AG04449 (cell line): ENCODE data around the gene ELOB.

ENCODE experiments used
- CTCF ChIA-PET: fragments of 350-600 bp; formaldehyde crosslinking; extraction: SDS; loops from one replicate; lab custom pipeline; 2021; ENCODE audit warnings: antibody characterized with exemption; lab: Yijun Ruan, JAX
- POLR2A ChIA-PET: fragments of 400-600, 350-600 bp; formaldehyde crosslinking; extraction: SDS; loops from one replicate; lab custom pipeline; 2020; ENCODE audit warnings: antibody characterized with exemption, inconsistent platforms; lab: Yijun Ruan, JAX
- DNase-seq: peaks from one replicate; pipeline ENCODE4 v3.0.0-alpha.2; 2010; ENCODE audit warnings: low read depth, low spot score
- H3K4me3 ChIP-seq: 2 replicates; pipeline ENCODE4 v1.5.1; 2011; ENCODE audit warnings: low read depth, mild to moderate bottlenecking, control low read depth, low read length
- CTCF ChIP-seq: IDR thresholded peaks from one replicate; pipeline ENCODE4 v1.5.1; 2011; ENCODE audit warnings: mild to moderate bottlenecking, moderate library complexity, low read length, control low read depth, inconsistent platforms; ENCODE audit not compliant: insufficient read depth; ENCODE audit errors: missing control alignments

Gene ELOB

GRCh38 chr16:2743007-2743810 lies 33.9 kb downstream of the ELOB start:
- POLR2A ChIA-PET, result no interaction called here
- no peak for TF ChIP-seq CTCF
- no peak overlapping the region for H3K4me3 ChIP-seq
- DNase-seq, result no peak
- CTCF ChIA-PET, result no interaction called here

- ChIA-PET POLR2A (no interaction called here), CTCF (no interaction called here)
- H3K4me3 ChIP-seq, result no peak overlapping the region
- TF ChIP-seq CTCF, result no peak
- DNase-seq, result no peak
Measured at GRCh38 chr16:2742323-2743006, 34.6 kb downstream of the ELOB start.

- TF ChIP-seq CTCF, result no peak
- ChIA-PET POLR2A (no interaction called here), CTCF (interaction anchor here (1.0 to 1.8 kb wide), 2 partner anchors 19 to 186 kb away, joined by 3 to 4 read pairs; no protein-coding TSS in a partner anchor)
- DNase-seq, result no peak
- H3K4me3 ChIP-seq, result no peak overlapping the region
Measured at GRCh38 chr16:2741168-2741567, 35.9 kb downstream of the ELOB start.

GRCh38 chr16:2740476-2740875 lies 36.6 kb downstream of the ELOB start:
- CTCF ChIA-PET, result interaction anchor here (1.4 to 1.8 kb wide), 2 partner anchors 13 to 186 kb away, joined by 3 to 4 read pairs; no protein-coding TSS in a partner anchor
- DNase-seq, result no peak
- POLR2A ChIA-PET, result no interaction called here

GRCh38 chr16:2739625-2740430 lies 37.3 kb downstream of the ELOB start:
- no peak overlapping the region for H3K4me3 ChIP-seq
- POLR2A ChIA-PET, result no interaction called here
- CTCF ChIA-PET, result interaction anchor here (1.2 to 1.8 kb wide), 4 partner anchors 11 to 187 kb away, joined by 3 to 4 read pairs (median 3); no protein-coding TSS in a partner anchor
- TF ChIP-seq CTCF, result no peak
- DNase-seq, result no peak

More at GRCh38 chr16:2740476-2740875, 36.6 kb downstream of the ELOB start:
- H3K4me3 ChIP-seq, result no peak overlapping the region
- TF ChIP-seq CTCF, result no peak

- POLR2A ChIA-PET, result no interaction called here
- CTCF ChIA-PET, result interaction anchor here (1.2 to 1.5 kb wide), 2 partner anchors 12 to 14 kb away, joined by 3 read pairs; no protein-coding TSS in a partner anchor
- H3K4me3 ChIP-seq, result no peak overlapping the region
Measured at GRCh38 chr16:2738615-2739014, 38.5 kb downstream of the ELOB start.

More at GRCh38 chr16:2738615-2739014, 38.5 kb downstream of the ELOB start:
- DNase-seq, result no peak
- no peak for TF ChIP-seq CTCF
